HG02870 (cell line): ENCODE measurements around the gene GEMIN5.

ENCODE experiments used
- ATAC-seq: cut with Tn5 transposase; IDR thresholded peaks from one replicate; pipeline ENCODE4 v1.9.1; 2021; ENCODE audit warnings: mild to moderate bottlenecking, moderate library complexity; ENCODE audit not compliant: unreplicated experiment

The GEMIN5 gene

DNA sequence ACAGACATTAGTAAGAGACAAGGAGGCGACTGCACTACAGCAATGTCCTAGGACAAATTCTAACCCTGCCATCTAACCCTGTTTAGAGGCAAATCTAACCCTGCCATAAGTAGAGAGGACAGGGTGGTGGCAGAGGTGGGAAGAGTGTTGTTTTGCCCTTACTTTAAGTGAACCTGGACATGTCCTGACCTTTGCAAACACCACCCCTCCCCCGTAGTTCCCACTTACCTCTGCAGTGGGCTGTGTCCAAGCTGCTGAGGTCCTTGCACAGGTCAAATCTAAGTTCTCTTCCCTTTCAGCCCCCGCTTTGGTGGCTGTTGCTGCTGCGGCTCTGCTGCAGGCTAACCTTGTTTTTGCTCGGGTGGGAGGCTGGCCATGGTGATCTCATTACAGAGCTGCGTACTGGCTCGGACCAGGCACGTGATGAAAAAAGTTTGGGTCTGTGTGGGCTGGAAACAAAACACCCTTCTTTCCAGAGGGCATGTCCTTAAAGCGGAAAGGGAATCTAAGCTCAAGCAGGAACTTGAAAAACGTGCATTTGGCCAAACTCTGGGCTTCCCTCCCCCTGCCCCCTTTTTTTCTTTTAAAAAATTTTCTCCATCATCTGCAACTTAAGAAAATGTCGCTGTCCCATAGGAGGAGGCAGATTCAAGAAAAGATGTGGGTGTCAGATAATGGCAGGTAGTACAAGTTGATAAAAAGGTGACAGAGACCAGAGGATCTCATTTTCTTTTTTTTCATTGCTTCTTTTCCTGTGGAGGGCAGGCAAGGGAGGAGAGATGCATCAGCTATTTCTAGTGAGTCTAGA, 87.6 kb downstream of the GEMIN5 start, which contains the start of gene FAXDC2:
Gene FAXDC2, minus strand, starts transcription at position 349 of the 808 bp plus-strand sequence. CDS start 12,425 bp downstream, outside the sequence.
- ATAC-seq: no peak

DNA sequence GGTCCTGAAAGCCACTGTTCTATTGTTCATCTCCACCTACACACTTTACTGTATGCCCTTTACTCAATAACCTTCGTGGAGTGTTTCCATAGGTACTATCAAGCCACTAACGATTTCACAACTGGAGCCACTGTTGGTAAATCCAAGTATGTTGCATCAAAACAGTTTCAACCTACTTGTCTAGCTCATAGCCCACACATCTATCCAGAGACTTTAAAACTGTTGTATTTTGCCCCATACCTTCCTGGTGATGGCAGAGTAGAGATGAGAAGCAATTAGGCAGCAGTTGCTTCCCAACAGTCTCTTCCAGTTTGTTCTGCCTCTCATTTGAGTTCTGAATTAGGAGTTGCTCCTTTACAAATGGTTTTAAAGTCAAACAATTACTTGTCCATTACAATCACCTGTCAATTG, 88.2 kb downstream of the GEMIN5 start:
- no peak for ATAC-seq

DNA sequence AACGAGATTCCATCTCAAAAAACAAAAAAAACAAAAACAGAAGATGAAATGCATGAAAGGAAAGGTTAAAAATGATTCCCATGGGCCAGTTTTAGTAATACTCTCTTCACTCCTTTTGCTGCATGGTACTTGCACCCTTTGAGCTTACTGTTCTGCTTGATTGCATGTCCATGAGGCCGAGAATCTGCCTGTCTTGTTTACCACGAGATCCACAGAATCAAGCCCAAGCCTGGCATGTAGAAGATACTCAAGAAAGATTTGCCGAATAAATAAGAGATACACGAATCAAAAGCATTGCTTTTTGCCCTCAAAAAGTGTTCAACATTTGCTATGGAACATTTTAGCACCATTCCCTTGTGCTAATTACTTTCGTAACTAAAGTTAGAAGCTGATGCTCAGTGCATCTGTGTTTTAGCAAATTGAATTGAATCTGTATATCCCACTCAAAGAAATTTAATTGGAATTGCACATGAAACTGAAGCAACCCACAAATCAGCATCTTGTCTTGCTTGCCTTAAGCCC, 88.7 kb downstream of the GEMIN5 start:
- no peak for ATAC-seq

DNA sequence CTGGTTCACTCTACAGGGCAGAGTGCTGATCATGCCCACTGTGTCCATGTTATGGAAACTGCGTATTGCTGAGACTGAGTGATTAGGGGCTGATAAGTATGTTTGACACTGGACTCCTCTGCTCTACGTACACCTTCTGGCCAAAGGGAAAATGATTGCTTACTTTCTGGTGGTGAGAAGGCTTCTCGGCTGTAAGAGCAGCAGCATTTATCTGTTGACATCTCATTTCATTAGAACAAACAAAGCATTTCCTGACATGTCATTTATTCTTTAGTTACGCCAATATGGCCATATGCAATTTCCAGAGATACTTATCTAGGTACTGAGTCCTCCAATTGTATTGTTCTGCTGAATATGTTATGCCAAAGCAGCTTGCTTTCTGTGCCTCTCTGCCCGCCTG, 93.2 kb downstream of the GEMIN5 start:
- ATAC-seq: no peak

DNA sequence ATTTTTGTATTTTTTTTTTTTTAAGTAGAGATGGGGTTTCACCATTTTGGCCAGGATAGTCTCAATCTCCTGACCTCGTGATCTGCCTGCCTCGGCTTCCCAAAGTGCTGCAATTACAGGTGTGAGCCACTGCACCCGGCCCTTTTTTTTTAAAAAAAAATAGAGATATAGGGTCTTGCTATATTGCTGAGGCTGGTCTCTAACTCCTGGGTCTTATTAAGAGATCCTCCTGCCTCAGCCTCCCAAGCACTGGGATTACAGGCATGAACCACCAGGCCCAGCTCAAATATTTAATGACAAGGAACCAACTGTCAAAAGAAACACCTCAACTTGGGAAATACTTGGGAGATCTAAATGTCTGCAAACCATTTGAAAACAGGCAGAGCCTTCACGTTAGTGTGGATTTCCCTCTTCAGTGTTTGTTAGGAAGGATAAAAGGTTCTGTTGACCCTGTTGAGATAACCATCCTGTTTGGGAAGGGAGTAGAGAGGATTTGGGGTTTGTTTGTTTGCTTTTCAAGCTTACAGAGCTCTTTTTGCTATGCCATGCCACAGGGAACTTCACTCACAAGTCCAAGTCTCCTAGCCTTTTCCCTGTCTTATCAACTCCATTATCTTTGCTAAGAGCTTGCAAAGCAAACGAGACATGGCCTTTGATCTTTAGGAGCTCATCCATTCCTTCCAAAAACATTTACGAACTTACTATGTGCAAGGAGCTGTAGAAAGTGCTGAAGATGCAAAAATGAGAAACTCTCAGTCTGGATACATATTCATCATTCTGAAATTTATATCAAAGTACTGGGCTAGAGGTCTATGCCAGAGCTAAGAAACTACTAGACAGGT, 95.1 kb downstream of the GEMIN5 start:
- ATAC-seq: no peak

DNA sequence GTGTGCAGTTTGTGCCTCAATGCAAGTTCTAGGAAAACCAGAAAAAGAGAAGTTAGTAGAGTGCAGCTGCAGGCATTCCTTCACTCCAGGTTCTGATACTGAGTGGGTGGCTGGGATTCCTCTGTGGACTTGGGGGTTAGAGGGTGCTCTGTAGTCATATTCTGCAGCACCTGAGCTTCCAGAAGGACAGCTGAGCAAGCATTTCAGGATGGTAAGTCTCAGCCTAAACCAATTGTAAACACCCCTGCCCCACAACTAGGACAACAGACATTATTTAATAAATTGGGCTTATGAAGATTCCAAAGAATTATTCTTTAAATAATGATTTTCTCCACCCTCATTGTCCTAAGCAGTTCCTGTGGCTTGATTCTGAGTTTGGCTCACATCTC, 96.7 kb downstream of the GEMIN5 start:
- ATAC-seq: no peak

DNA sequence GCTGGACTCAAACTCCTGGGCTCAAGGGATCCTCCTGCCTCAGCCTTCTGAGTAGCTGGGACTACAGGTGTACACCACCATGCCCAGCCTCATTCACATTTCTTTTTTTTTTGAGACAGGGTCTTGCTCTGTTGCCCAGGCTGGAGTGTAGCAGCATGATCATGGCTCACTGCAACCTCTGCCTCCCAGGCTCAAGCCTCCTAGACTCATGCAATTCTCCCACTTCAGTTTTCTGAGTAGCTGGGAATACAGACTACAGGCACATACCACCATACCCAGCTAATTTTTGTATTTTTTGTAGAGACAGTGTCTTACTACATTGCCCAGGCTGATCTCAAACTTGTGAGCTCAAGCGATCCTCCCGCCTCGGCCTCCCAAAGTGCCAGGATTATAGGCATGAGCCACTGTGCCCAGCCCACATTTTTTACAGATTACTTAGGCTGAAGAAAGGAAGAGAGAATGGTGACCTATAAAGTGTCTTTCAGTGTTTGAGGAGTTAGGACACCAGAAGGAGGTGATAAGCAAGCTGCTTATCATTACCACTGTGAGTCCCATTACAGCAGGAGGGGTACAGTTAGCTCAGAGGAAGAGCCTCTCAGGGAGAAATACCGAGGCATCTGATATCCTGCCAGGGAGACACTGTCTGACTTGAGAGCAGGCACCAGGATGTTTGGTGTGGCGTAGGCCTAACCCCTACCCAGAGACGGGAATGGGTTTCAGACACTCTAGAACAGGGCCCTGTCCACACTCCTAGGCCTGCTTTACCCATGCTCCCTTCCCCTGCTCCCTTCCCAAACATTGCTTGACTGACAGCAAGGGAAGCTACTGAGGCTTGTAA, 97.4 kb downstream of the GEMIN5 start:
- no peak for ATAC-seq
